AG04450 (cell line): Measurements from ENCODE around the gene ZFP92. TPM values are rescaled to one million over a fixed set of nuclear protein-coding genes. Genes with fewer than 3 reads are reported as not detected.

ENCODE experiments used
- CTCF ChIA-PET: fragments of 300-600, 350-600 bp; formaldehyde crosslinking; extraction: SDS; loops from one replicate; lab custom pipeline; 2022; ENCODE audit warnings: antibody characterized with exemption, inconsistent platforms; lab: Charles Lee
- POLR2A ChIA-PET: fragments of 350-600 bp; formaldehyde crosslinking; extraction: SDS; loops from one replicate; lab custom pipeline; 2021; ENCODE audit warnings: antibody characterized with exemption, inconsistent platforms; lab: Yijun Ruan, JAX
- DNase-seq: peaks from one replicate; pipeline ENCODE4 v3.0.0-alpha.2; 2011; ENCODE audit warnings: low read depth, low spot score
- H3K27ac ChIP-seq: one replicate; pipeline ENCODE4 v1.5.1; 2012; ENCODE audit warnings: low read depth, low read length, control low read depth
- H3K27me3 ChIP-seq: one replicate; pipeline ENCODE4 v1.6.0; 2012; ENCODE audit warnings: low read length; ENCODE audit not compliant: control insufficient read depth, insufficient read depth
- H3K4me3 ChIP-seq: 2 replicates; pipeline ENCODE4 v1.5.1; 2011; ENCODE audit warnings: mild to moderate bottlenecking, low read depth, low read length, control low read depth
- H3K9me3 ChIP-seq: 2 replicates; pipeline ENCODE4 v1.5.1; 2012; ENCODE audit warnings: low read length; ENCODE audit not compliant: control insufficient read depth, insufficient read depth
- CTCF ChIP-seq: IDR thresholded peaks from 2 replicates; pipeline ENCODE4 v1.5.1; 2011; ENCODE audit warnings: low read depth, low read length, control low read depth, inconsistent platforms
- polyA plus RNA-seq: library from polyadenylated mRNA; depleted of rRNA; stranded (reverse); fragments of >200 nt; gene quantifications from 2 replicates; pipeline ENCODE4 v1.2.3, GENCODE V29; 2011

ZFP92 gene
- polyA plus RNA-seq, 1 experiment = 0.02 TPM

GRCh38 chrX:153409414-153410101, 1.7 kb upstream of the ZFP92 start:
- no peak overlapping the region for H3K27ac ChIP-seq
- no peak overlapping the region for H3K4me3 ChIP-seq
- ChIA-PET CTCF (no interaction called here), POLR2A (no interaction called here)
- H3K27me3 ChIP-seq = peaks cover 5% of the 10 kb centered on the region
- TF ChIP-seq CTCF = no peak
- no peak for DNase-seq
- no peaks in the 10 kb centered on the region for H3K9me3 ChIP-seq

GRCh38 chrX:153410373-153410772, 899 bp upstream of the ZFP92 start:
- DNase-seq = no peak
- Histone ChIP-seq H3K4me3 (no peak overlapping the region), H3K27me3 (peaks cover 5% of the 10 kb centered on the region), H3K27ac (no peak overlapping the region), H3K9me3 (no peaks in the 10 kb centered on the region)
- POLR2A ChIA-PET = no interaction called here
- TF ChIP-seq CTCF = no peak
- CTCF ChIA-PET = no interaction called here

- CTCF ChIA-PET = no interaction called here
- H3K4me3 ChIP-seq = no peak overlapping the region
These were observed 401 bp upstream of the ZFP92 start for GRCh38 chrX:153410888-153411254.

GRCh38 chrX:153411988-153412574, 809 bp downstream of the ZFP92 start:
- H3K27me3 ChIP-seq = peaks cover 9% of the 10 kb centered on the region
- DNase-seq = no peak
- H3K9me3 ChIP-seq = no peaks in the 10 kb centered on the region
- H3K4me3 ChIP-seq = no peak overlapping the region
- no peak overlapping the region for H3K27ac ChIP-seq
- CTCF ChIA-PET = no interaction called here
- TF ChIP-seq CTCF = no peak
- POLR2A ChIA-PET = no interaction called here

More at GRCh38 chrX:153410888-153411254, 401 bp upstream of the ZFP92 start:
- no peak for TF ChIP-seq CTCF
- peaks cover 5% of the 10 kb centered on the region for H3K27me3 ChIP-seq
- no peaks in the 10 kb centered on the region for H3K9me3 ChIP-seq
- POLR2A ChIA-PET = no interaction called here
- no peak for DNase-seq
- no peak overlapping the region for H3K27ac ChIP-seq
